PFSK-1 (cell line): ENCODE results near the gene IL37.

Experiments
- POLR2AphosphoS5 ChIP-seq: IDR thresholded peaks from 2 replicates; pipeline ENCODE4 v1.6.1; 2012; ENCODE audit warnings: low read depth, mild to moderate bottlenecking, control low read depth, low read length, moderate library complexity
- REST ChIP-seq, 2 experiments: IDR thresholded peaks; 2 replicates each; pipeline versions ENCODE4 v1.6.1 to v1.8.0; 2011 to 2012; ENCODE audit warnings: low read depth in 2 of 2, low read length in 2 of 2, control low read depth in 1 of 2, inconsistent platforms in 1 of 2, mild to moderate bottlenecking in 1 of 2, moderate library complexity in 1 of 2; ENCODE audit not compliant: insufficient read depth in 1 of 2

GRCh38 chr2:112918256-112918655 lies 7.3 kb downstream of the IL37 start:
- no peak for TF ChIP-seq POLR2AphosphoS5
- no peak for TF ChIP-seq REST (IDR thresholded peaks at IDR 0.05; ENCODE audit: insufficient read depth in 1 of 2, low read depth in 2 of 2, low read length in 2 of 2)
